Activated T-helper 17 cell treated with anti-CD3 and anti-CD28 coated beads, Interleukin-2, amount 50 U/mL, for 72 hours (primary cell): ENCODE data around the gene MAP2K3. TPM values are rescaled to one million over a fixed set of nuclear protein-coding genes. Genes with fewer than 3 reads are reported as not detected.
A peak's percentile ranks its signal among the peaks of the same experiment; 100 is the strongest.
"Not testable (repeated sequence)": the region's sequence is repeated elsewhere in the genome, so short reads cannot be mapped to it uniquely, and the experiment has no call there.

Experiments
- ATAC-seq: fragments of 150-1000 bp; cut with Tn5 transposase; replicated peaks from 2 replicates; pipeline ENCODE4 v1.10.0; 2021; ENCODE audit warnings: mild to moderate bottlenecking, moderate library complexity
- H3K27ac Mint-ChIP-seq: one replicate; pipeline ENCODE4 v1.8.0; 2022; ENCODE audit warnings: mixed read lengths
- H3K27me3 Mint-ChIP-seq: one replicate; pipeline ENCODE4 v1.8.0; 2022; ENCODE audit warnings: mixed read lengths
- H3K36me3 Mint-ChIP-seq: one replicate; pipeline ENCODE4 v1.8.0; 2022; ENCODE audit warnings: low read depth, mild to moderate bottlenecking, mixed read lengths
- H3K4me1 Mint-ChIP-seq: one replicate; pipeline ENCODE4 v1.8.0; 2022; ENCODE audit warnings: mixed read lengths
- H3K4me3 Mint-ChIP-seq: one replicate; pipeline ENCODE4 v1.8.0; 2022; ENCODE audit warnings: mild to moderate bottlenecking, mixed read lengths
- H3K9me3 Mint-ChIP-seq: one replicate; pipeline ENCODE4 v1.8.0; 2022; ENCODE audit warnings: mixed read lengths
- total RNA-seq, 2 donors: library from RNA; stranded (reverse); gene quantifications; one replicate each; pipeline ENCODE4 v1.2.3, GENCODE V29; 2022

MAP2K3 gene
- total RNA-seq, 2 donors from 2014 or later, result 107 to 112 TPM

DNA sequence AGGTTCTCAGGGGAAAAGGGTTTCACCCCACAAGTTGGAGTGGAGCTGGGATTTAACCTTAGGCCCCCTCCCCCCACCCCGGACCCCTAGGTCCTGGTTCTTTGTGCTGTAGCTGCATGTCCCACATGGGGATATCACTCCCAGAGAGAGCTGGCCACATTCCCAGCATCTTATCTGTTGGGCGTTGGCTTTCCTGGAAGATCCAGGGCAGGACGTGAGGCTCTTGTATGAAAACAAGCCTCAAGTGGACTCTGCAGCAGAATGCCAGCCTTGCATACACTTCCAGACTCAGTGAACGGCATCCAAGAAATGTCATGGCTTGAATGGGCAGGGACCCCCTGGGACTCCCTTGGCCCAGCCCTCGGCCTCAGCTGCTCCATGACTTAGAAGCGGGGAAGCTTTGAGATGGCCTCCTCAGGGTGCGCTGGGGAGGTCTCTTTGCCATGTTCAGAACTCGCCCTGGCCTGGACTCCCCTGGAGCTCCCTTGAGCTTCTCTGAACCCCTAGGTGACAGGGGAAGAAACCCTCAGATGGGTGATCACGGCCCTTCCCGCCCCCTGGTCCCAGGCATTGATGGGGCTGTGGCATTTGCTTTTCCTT, 62.2 kb downstream of the MAP2K3 start:
- H3K27me3 Mint-ChIP-seq, ATAC-seq, H3K36me3 Mint-ChIP-seq, H3K4me1 Mint-ChIP-seq, H3K9me3 Mint-ChIP-seq, H3K27ac Mint-ChIP-seq, H3K4me3 Mint-ChIP-seq: not testable (repeated sequence)

DNA sequence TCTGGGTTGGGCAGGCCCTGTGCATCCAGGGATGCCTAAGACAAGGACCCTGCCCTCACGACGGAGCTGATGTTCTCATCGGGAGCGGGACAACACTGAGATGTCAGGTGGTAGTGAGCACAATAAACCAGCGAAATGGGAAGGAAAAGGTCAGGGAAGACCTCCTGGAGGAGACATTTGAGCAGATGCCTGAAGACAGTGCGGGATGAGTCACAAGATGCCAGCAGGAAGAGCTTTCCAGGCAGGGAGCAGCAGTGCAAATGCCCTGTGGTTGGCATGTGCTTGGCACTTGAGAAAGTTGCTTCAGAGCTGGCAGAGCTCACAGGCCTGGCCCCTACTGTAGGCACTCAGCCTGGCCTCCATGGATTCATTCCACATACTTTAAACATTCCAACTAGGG, 63.1 kb downstream of the MAP2K3 start:
- not testable (repeated sequence) for H3K4me3 Mint-ChIP-seq, H3K4me1 Mint-ChIP-seq, ATAC-seq, H3K27me3 Mint-ChIP-seq, H3K36me3 Mint-ChIP-seq, H3K27ac Mint-ChIP-seq, H3K9me3 Mint-ChIP-seq

DNA sequence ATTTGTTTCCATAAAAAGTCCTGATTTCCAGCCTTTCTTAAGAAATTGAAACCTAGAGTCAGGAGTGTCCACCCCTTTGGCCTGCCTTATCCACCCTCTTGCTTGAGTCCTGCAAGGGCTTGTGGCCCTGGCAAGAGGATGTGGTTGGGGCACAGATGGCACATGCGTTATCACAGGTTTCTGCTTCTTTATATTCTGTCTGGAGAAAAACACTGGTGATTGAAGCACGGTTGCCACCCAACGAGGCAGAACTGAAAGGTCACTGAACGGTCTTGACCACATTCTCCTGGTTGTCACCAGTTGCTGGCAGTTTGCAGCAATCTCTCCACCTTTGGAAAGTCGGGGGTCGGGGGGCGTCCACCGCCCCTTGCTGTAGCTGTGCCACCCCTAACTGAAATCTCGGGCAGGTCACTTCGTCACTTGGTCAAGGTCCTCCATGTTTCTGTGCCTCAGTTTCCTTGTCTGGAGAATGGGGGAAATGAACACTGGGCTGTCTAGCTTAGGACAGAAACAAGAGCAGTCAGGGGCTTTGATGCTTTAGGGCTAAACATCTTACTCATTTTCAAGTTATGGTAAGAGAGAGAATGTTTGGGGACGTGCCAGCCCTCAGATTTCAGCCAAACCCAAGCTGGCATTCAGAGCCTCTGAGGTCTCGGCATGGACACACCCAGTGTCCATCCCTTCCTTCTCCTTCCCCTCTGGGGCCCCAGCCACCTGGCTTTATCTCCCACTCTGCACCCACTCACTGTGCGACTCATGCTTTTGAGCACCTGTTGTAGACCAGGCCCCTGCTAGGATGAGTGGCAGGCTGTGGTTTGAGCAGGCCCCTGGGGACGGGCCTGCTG, 63.8 kb downstream of the MAP2K3 start:
- ATAC-seq, result peak; percentile 19
- H3K4me3 Mint-ChIP-seq, H3K27ac Mint-ChIP-seq: not testable (repeated sequence)

DNA sequence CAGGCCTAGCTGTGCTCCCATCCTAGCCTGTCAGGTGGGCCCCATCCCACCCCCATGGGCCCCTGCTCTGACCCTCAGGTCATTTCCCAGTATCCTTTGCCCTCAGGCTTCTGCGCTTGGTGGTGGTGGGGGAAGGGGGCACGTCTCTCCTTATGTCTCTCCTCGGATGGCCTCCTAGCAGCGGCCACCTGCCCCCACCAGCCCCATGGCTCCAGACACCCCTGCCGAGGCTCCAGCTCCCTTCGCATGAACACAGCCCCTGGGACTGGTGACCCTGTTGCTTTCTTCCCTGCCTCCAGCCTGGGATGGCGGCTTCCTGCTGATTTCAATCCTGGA, 64.4 kb downstream of the MAP2K3 start:
- H3K4me3 Mint-ChIP-seq, H3K9me3 Mint-ChIP-seq, H3K4me1 Mint-ChIP-seq, H3K36me3 Mint-ChIP-seq, H3K27me3 Mint-ChIP-seq, H3K27ac Mint-ChIP-seq, ATAC-seq: not testable (repeated sequence)

More for the DNA sequence above, 63.8 kb downstream of the MAP2K3 start:
- not testable (repeated sequence) for H3K36me3 Mint-ChIP-seq, H3K4me1 Mint-ChIP-seq, H3K27me3 Mint-ChIP-seq, H3K9me3 Mint-ChIP-seq

DNA sequence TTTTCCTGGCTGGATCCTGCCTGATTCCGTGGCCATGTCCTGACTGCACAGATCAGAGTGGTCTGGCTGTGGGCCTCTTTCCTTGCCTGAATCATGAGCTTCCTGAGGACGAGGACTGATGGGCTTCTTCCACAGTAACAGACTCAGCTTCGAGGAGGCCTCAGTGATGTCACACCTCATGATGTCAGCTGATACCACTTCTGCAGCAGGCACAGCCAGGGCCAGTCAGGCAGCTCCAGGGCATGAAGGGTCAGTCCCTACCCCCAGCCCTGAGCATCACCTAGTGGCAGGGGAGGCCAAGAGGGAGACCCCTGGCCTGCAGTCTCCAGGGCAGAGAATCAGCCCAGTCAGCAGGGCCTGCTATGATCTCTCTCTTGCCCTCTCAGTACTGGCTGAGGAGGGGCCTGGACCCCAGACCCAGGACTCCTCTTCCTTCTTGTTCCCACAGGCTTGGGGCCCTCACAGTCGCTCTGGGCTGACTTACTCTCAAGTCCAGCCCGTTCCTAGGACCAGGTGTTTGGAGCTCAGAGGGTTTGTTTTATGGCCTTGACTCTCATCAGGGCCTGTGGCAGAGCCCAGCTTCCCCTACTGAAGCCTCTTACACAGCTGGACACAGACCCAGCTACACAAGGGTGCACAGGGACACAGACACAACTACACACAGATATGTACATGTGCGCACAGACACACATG, 65.0 kb downstream of the MAP2K3 start:
- not testable (repeated sequence) for H3K36me3 Mint-ChIP-seq, H3K4me3 Mint-ChIP-seq, ATAC-seq, H3K27me3 Mint-ChIP-seq, H3K4me1 Mint-ChIP-seq, H3K27ac Mint-ChIP-seq, H3K9me3 Mint-ChIP-seq

DNA sequence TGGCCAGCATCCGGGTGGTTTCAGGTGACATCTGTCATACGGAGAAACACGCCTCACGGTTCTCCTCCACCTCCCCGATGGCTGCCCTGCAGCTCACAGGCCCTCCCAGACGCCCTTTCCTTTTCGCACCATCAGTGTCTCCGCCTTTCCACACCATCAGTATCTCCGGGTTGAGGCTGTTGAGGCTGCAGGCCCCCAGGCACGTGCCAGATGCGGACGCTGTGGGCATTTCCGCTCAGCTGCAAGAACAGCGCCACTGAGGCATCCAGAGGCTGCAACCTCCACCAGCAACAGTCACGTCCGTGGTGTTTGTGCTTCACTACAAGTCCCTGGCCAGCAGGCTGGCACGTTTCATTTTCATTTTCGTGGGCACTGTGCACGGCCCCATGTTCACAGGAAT, 66.0 kb downstream of the MAP2K3 start:
- H3K4me1 Mint-ChIP-seq, ATAC-seq, H3K27ac Mint-ChIP-seq, H3K4me3 Mint-ChIP-seq, H3K36me3 Mint-ChIP-seq, H3K9me3 Mint-ChIP-seq, H3K27me3 Mint-ChIP-seq: not testable (repeated sequence)

DNA sequence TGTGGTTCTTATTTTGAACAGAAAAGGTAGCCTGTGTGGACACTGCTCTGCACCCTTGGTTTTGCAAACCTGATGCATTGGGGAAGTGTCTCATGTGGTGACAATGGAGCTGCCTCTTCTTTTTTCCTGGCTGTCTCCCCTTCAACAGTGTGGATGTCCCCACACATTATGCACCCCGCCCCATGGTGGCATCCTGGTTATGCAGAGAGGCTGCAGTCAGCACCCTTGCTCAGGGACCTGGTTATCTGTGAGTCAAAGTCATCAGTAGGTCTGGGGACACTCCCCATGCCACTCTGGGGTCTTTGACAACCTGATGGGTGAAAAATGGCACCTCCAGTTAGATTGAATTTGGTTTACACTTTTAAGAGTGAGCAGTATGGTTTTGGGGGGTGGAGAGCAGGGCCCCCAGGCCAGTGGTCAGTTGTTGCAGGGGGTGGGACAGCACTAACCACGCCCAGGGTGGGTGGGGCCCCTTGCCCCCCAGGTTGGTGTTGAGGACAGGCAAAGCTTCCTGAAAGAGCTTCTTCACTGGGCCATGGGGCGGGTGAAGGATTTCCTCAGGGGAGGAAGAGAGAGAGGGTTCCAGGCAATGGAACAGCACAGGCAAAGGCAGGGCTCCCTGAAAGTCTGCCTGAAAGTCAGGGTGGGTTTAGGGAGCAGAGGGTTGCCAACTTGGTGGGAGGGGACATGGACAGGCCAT, 67.0 kb downstream of the MAP2K3 start:
- Mint-ChIP-seq H3K4me3 (no peak overlapping the region), H3K36me3 (no peaks in the 10 kb centered on the region), H3K9me3 (no peaks in the 10 kb centered on the region), H3K27me3 (no peaks in the 10 kb centered on the region), H3K4me1 (no peaks in the 10 kb centered on the region), H3K27ac (no peak overlapping the region)
- ATAC-seq, result no peak

DNA sequence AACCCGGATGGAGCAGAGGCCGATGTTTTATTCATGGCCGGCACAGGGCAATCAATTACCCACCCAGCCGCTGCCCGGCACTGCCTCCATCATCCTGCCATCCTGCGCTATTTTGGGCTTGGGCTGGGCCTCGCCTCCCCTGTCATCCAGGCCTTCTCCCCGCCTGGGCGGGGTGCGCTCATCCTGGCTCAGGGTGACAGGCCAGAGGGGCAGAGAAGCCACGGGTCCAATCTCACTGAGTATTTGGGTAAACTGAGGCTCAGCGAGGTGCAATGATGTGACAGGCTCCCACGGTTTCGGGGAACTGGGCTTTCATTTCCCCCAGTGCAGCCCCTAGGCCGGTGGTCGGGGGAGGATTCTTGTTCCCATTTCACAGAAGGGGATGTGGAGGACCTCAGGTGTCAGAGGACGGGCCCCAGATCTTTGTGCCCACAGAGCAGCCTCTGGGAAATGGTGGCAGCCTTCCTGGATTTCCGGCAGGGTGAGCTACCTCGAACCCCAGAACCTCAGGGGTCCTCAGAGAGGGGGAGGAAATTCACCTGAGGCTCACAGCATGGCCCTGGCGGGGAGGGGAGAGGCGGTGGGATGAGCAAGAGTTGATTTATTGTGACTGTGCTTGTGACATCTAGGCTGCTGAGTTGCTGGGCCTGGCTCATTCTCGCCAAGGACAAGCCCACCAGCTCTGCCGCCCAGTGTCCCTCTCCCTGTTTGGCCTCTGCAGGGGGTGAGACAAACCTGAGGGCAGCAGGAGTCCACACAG, 67.9 kb downstream of the MAP2K3 start:
- no peaks in the 10 kb centered on the region for H3K4me1 Mint-ChIP-seq
- no peaks in the 10 kb centered on the region for H3K36me3 Mint-ChIP-seq
- H3K27ac Mint-ChIP-seq, result no peak overlapping the region
- no peak for ATAC-seq
- no peaks in the 10 kb centered on the region for H3K9me3 Mint-ChIP-seq
- H3K4me3 Mint-ChIP-seq, result no peak overlapping the region
- no peaks in the 10 kb centered on the region for H3K27me3 Mint-ChIP-seq

DNA sequence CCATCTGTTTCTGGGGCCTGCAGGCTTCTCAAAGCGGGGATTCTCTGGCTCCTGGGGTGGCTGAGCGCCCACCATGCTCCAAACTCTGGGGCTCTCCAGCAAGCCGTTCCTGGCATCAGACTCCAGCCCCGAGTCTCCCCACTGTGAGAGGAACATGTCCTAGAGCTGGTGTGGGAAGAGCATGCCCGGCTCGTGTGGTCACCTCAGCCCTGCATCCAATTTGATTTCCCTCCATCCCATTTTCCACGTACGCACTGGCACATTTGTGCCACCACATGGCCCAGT, 68.4 kb downstream of the MAP2K3 start:
- no peaks in the 10 kb centered on the region for H3K9me3 Mint-ChIP-seq

DNA sequence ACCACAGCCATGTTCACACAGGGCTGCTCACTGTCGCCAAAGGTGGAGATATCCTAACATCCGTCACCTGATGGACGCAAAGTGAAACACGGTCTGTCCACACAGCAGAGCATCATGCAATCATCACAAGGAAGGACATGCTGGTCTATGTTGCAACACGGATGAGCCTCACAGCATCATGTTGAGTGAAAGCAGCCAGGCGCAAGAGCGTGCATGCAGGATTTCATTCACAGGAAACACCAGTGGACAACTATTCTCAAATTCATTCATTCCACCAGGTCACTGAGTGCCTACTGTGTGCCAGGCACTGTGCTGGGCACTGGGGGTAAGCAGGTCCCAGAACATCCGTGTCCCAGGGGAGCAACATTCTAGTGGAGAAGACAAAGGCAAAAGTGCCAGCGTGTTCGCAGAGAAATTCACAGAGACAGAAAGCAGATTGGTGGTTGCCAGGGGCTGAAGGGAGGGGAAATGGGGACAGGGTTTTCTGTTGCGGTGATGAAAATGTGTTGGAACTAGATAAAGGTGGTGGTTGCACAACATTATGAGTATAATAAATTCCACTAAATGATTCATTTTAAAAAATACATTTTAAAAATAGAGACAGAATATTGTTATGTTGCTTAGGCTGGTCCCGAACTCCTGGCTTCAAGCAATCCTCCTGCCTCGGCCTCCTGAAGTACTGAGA, 69.0 kb downstream of the MAP2K3 start:
- Mint-ChIP-seq H3K9me3 (no peaks in the 10 kb centered on the region), H3K4me1 (no peaks in the 10 kb centered on the region), H3K27me3 (no peaks in the 10 kb centered on the region), H3K36me3 (no peaks in the 10 kb centered on the region), H3K27ac (no peak overlapping the region), H3K4me3 (no peak overlapping the region)
- ATAC-seq, result no peak

More for the DNA sequence above, 68.4 kb downstream of the MAP2K3 start:
- Mint-ChIP-seq H3K27ac (no peak overlapping the region), H3K27me3 (no peaks in the 10 kb centered on the region), H3K36me3 (no peaks in the 10 kb centered on the region), H3K4me1 (no peaks in the 10 kb centered on the region), H3K4me3 (no peak overlapping the region)
- ATAC-seq, result no peak

DNA sequence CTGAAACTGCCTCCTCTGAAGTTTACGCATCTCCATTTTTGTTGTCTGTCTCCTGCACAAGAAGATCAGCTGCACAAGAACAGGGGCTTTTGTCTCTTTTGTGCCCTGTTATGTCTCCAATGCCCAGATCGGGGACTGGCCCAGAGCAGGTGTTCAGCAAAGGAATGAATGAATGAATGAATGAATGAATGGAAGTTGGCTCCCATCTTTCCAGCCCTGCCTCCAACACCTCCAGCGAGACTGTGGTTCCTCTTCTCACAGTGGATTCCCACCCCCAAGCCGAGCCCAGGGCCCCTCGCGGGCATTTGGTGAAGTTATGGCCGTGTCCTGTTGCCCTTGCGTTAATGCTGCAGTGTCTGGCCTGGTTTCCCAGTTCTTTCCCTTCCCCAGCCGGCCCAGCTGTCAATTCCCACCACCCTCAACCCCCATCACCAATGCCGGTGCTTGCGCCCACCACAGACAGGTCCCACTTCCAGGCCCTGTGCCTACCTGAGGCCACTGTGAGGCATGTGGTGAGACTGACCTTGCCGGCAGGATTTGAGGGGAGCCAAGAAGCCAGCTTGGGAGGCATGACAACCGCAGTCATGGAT, 70.4 kb downstream of the MAP2K3 start:
- Mint-ChIP-seq H3K4me1 (no peaks in the 10 kb centered on the region), H3K9me3 (no peaks in the 10 kb centered on the region), H3K27ac (no peak overlapping the region), H3K27me3 (no peaks in the 10 kb centered on the region), H3K36me3 (no peaks in the 10 kb centered on the region), H3K4me3 (no peak overlapping the region)
- no peak for ATAC-seq

DNA sequence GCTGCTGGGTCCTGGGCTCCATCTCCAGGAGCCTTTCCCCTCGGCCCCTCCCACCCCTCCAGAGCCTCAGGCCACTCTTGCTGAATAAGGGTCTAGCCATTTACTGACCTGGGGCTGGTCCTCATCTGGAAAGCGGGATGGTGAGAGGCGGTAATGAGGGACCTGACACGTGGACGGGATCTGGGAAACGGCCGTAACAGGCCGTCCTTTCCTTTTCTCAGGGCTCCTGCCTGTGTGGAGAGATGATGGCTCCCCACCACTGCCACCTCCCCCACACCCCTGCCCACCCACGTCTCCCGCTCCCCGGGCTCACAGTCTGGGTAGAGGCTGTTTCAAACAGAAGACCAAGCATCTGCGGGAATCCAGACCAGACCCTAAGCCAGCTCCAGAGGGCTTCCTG, 71.1 kb downstream of the MAP2K3 start:
- H3K27me3 Mint-ChIP-seq, result no peaks in the 10 kb centered on the region
- no peak for ATAC-seq
- no peak overlapping the region for H3K27ac Mint-ChIP-seq
- no peaks in the 10 kb centered on the region for H3K36me3 Mint-ChIP-seq
- H3K4me1 Mint-ChIP-seq, result no peaks in the 10 kb centered on the region
- H3K4me3 Mint-ChIP-seq, result no peak overlapping the region
- H3K9me3 Mint-ChIP-seq, result no peaks in the 10 kb centered on the region

DNA sequence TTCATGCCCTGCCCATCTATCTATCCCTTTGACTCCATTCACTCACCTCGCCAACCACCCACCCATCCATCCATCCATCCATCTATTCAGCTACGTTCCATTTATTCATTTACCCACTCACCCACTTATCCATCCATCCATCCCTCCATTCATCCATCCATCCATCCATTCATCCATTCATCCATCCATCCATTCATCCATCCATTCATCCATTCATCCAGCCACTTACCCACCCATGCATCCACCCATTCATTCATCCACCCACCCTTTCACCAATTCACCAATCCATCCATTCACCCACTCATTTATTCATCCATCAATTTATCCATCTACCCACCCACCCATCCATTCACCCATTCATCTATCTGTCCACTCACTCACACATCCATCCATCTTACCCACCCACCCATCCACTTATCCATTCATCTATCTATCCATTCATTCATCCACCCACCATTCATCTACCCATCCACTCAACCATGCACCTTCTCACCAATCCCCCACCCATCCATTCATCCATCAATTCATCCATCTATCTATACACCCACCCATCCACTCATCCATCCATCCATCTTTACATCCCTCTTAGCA, 72.1 kb downstream of the MAP2K3 start:
- H3K4me3 Mint-ChIP-seq, result no peak overlapping the region
- H3K27ac Mint-ChIP-seq, result no peak overlapping the region
- no peaks in the 10 kb centered on the region for H3K36me3 Mint-ChIP-seq
- no peaks in the 10 kb centered on the region for H3K4me1 Mint-ChIP-seq
- H3K9me3 Mint-ChIP-seq, result no peaks in the 10 kb centered on the region
- no peak for ATAC-seq
- no peaks in the 10 kb centered on the region for H3K27me3 Mint-ChIP-seq
